GM12872 (cell line): ENCODE measurements around the gene WWOX.

Experiments
- TF ChIP-seq, protein P1 (sequence below): IDR thresholded peaks from 3 replicates; pipeline ENCODE4 v1.5.1; 2011; ENCODE audit warnings: low read depth, mild to moderate bottlenecking, low read length, moderate library complexity; ENCODE audit not compliant: insufficient read depth

The WWOX gene

DNA sequence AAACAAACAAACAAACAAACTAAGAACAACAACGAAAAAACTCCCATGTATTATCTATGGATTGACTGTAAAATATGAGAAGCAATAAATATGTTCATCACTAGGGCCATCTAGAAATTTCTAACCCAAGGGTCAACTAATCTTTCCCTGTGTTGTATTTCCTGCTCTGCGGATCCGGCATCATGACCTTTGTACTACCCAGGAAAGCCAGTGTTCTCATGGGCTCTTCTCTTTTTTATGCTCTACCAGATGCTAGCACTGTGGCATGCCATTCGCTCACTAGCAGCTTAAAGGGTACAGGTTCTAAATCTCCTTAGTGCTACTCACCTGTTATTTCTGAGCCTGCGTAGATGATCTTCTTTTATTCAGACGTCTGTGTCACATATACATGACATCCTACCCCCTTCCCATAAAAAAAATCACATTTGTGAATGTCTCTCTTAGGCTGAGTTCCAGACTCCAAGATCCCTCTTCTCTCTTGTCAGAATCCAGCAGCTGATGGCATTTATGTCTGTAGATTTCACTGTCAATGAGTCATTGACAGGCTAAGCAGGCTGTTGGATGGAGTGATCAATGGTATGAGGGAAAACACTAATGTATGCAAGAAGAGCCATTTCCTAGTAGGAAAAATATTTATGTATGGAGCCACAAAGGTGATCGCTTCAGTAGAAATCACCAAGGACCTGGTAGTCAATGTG, 100.0 kb downstream of the WWOX start:
- TF ChIP-seq, protein P1, sequence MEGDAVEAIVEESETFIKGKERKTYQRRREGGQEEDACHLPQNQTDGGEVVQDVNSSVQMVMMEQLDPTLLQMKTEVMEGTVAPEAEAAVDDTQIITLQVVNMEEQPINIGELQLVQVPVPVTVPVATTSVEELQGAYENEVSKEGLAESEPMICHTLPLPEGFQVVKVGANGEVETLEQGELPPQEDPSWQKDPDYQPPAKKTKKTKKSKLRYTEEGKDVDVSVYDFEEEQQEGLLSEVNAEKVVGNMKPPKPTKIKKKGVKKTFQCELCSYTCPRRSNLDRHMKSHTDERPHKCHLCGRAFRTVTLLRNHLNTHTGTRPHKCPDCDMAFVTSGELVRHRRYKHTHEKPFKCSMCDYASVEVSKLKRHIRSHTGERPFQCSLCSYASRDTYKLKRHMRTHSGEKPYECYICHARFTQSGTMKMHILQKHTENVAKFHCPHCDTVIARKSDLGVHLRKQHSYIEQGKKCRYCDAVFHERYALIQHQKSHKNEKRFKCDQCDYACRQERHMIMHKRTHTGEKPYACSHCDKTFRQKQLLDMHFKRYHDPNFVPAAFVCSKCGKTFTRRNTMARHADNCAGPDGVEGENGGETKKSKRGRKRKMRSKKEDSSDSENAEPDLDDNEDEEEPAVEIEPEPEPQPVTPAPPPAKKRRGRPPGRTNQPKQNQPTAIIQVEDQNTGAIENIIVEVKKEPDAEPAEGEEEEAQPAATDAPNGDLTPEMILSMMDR, result no peak

DNA sequence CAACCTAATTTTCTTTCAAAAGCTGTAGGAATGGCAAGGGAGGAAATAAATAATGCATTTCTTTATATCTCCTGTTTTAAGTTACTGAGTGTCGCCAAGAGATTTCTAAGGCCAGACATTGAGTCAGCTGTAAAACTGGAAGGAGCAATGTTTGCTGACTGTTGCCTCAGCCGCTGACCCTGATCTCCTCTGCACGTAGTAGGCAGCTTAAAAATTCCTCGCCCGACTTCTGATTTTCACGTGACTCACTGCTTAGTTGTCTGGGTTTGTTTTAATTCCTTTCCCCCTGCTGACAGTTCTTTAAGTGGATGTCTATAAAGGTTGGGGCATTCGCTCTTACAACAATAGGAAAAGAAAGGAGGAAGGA, 100.6 kb downstream of the WWOX start:
- TF ChIP-seq, protein P1, result no peak

GRCh38 chr16:78200623-78201096, 101.2 kb downstream of the WWOX start:
- TF ChIP-seq, protein P1, result no peak

GRCh38 chr16:78205506-78205905, 106.1 kb downstream of the WWOX start:
- TF ChIP-seq, protein P1, result no peak

DNA sequence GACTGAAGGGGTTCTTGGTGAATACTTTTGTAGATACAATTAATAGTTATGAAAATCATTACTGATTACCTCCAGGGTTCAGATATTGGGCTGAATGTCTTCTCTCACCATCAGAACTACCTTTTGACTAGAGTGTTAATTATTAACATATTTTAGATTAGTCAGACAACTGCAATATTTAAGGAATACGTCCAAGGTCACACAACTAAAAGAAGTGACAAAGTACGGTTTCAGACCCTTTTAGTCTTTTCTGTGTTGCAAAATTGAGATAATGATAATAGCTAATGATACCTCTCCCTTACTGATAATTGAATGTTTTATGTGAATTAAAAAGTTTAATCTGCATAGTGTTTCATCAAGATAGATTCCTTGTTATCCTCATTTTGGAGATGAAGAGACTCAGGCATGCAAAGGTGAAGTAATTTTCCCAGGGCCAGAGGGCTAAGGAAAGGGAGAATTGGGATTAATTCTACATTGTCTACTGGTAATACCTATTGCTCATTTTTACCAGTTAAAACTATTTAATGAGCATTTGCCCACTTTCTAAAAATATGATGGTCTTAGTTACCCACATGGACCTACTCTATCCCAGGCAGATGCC, 107.3 kb downstream of the WWOX start:
- TF ChIP-seq, protein P1, result no peak

DNA sequence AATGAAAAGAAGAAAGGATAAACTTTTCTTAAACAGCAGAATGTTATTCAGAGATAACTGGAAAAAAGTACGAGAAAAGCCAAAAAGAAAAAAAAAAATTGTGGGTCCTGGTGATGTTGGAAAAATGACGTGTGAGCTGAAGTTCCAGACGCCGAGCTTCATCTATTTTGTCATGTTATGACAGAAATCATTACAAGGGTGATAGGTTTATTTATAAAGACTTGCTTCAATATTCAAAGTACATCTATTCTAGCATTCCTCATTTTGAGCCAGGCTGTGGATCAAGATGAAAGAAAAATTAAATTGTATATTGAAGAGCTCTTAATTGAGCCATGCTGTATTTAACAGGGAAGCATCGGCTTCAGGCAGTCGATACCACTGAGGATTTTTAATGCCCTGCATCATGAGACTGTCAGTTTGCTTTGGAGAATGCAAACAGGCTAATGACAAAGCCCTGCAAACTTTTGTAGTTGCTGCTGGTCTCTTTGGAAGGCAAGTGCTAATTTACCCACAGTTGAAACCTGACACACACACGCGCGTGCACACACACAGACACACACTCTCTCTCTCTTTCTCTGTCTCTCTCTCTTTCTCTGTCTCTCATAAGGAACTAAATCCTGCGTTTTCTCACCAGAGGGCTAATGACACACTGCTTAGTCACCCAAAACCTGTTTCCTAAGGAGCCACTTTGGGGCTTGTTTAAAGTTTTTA, 110.7 kb downstream of the WWOX start:
- TF ChIP-seq, protein P1, result no peak

GRCh38 chr16:78211020-78211599, 111.7 kb downstream of the WWOX start:
- TF ChIP-seq, protein P1, result no peak
